Vagina (tissue), 2 donors: ENCODE results near the gene TMEM130.

Experiments
- CTCF ChIP-seq, 3 experiments: fragments of 450-650 bp in 2 of 3; fragments of 200-600 bp in 1 of 3; sonication (generic) in 1 of 3; IDR thresholded peaks; one replicate each; pipeline ENCODE4 v1.5.1; 2017 to 2019; ENCODE audit warnings: antibody characterized with exemption in 3 of 3, mild to moderate bottlenecking in 2 of 3, moderate library complexity in 2 of 3
- POLR2A ChIP-seq, 2 donors: fragments of 450-650 bp; IDR thresholded peaks; one replicate each; pipeline ENCODE4 v1.6.1; 2017; ENCODE audit warnings: antibody characterized with exemption in 2 of 2, mild to moderate bottlenecking in 2 of 2, moderate library complexity in 2 of 2
- POLR2AphosphoS5 ChIP-seq, 2 donors: sonication (generic); formaldehyde crosslinking; IDR thresholded peaks; one replicate each; pipeline ENCODE4 v1.9.0; 2017; ENCODE audit warnings: antibody characterized with exemption in 2 of 2, mild to moderate bottlenecking in 2 of 2, low read depth in 1 of 2; ENCODE audit not compliant: insufficient read depth in 1 of 2

GRCh38 chr7:98874942-98875341 is 5.1 kb upstream of the TMEM130 start:
- TF ChIP-seq CTCF (IDR thresholded peaks at IDR 0.05) (no peak), POLR2AphosphoS5 (IDR thresholded peaks at IDR 0.05; ENCODE audit: insufficient read depth in 1 of 2, low read depth in 1 of 2) (no peak), POLR2A (IDR thresholded peaks at IDR 0.05) (no peak)
